GM21423 (cell line): Measurements from ENCODE around the gene CANT1.
"Not testable (repeated sequence)": the region's sequence is repeated elsewhere in the genome, so short reads cannot be mapped to it uniquely, and the experiment has no call there.

Experiments
- ATAC-seq: cut with Tn5 transposase; IDR thresholded peaks from one replicate; pipeline ENCODE4 v1.9.1; 2021; ENCODE audit warnings: mild to moderate bottlenecking, moderate library complexity; ENCODE audit not compliant: unreplicated experiment

Gene CANT1

DNA sequence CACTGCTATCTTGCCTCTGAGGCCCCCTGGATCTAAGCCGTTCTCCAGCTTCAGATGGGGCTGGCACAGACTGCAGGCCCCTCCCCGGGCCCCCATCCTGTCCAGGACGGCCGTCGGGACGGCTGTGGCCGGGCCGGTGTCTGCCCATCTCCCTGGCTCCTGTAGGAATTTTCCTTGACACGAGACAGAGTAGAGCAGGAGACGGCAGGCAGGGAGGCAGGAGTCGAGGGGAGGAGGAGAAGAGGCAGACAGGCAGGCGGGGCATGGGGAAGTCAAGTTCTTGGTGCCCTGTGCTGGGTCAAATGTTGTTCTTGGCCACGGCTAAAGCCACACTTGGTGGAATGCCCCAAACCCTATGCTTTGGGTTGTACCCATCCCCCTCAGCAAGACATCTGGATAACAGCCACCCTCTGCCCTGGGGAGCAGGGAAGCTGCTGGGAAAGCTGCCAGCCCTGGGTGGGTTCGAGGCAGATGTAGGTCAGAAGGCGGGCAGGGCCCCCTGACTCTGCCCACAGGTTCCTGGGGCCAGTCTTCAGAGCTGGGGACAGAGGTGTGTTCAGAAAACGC lies 18.4 kb upstream of the CANT1 start:
- no peak for ATAC-seq

DNA sequence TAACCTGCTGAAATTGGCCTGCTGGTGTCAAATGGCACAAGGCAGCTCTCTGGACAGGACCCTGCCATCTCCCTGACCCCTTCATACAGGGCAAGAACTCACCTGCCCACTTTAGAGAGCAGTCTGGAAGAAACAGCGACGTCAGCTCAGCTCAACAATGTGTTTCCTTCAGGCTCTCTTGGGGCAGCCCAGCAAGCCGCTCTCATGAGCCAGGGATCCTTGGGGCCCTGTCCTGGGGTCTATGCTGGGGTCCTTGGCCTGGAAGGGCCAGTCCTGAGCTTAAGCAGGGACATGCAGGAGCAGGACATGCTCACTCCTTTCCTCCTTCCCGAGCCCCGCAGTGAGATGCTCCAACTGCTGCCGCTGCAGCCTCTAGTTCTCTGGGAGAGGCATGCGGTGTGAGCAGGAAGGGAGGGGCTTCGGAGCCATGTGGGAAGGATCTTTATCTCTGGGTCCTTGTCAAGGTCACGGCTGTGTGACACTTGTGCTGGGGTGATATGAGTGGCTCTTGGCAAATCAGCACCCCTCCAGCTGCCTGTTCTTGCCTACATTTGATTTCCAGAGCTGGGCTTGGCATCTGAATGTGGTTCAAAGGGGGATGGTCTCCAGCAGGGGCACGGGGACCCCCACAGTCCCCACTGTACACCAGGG lies 17.8 kb upstream of the CANT1 start:
- no peak for ATAC-seq

DNA sequence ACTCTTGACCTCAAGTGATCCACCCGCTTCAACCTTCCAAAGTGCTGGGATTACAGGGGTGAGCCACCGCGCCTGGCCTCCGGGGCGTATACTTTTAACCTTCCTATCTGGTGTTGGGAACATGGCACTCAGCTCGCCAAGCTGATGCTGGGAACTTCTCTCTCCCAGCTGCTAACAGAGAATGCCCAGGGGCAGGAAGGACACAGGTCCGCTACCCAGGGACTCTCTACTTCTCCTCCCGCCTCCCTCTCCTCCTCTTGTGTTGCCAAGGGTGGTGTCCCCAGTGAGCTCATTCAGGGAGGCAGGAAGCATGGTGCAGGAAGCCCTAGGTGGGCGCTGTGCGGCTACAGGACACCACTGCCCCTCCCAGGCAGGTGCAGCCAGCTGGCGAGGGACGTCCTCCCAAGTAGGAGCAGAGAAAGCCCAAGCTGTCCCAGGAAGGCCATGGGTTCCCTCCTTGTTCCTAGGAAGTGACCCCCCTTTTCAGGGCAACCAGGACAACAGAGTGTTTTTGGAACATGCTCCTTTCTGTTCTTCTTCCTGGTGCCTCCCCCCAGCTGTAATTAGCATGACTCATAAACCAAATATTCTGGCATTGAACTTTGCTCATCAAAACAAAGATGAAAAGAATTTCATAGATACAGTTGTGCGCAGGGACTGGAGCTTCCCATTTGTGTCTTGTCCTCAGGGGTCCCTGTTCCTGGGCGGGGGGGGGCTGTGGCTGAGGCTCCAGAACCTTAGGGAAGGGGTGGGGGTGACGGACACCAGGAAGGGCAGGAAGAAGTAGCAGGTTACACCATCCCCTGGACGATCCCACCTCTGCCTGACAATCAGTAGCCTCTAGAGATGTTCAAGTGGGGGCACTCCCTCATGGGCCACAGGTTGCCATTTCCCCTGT lies 17.1 kb upstream of the CANT1 start:
- ATAC-seq, result no peak

DNA sequence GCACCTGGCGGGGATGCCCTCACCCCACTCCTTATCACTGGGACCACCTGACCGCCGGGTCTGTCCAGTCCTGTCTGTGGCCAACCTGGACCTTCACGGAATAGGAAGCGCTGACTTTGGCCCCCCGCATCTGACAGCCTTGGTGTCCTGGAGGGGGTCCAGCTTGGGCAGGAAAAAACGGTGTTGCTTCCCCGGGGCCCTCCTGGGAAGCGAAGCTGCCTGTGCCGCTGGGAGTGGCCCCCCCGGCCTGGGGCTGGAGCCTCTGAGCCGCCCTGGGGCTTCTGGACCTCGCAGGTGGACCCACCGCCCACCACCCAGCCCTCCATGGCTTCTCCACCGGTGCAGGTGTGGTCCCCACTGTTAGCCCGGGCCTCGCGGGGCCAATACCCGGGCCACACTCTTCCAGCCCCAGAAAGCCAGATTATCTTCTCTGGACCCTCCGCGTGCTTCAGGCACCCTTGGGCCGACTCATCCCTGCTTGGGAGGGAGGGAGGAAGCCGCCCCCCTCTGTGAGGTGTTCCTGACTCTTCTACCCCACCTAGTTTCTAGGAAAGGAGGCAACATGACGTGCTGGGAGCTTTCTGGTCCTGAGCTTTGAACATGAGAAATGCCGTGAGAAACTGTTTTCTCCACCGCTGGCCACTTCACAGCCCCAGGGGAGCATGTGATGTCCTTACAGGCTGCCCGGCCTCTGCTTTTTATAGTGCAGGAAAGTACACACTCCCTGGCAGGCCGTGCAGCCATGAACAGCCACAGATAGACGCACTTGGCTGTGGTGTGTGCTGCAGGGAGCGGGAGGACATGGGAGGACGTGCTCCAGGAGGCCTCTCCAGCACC lies 15.6 kb upstream of the CANT1 start:
- ATAC-seq, result no peak

DNA sequence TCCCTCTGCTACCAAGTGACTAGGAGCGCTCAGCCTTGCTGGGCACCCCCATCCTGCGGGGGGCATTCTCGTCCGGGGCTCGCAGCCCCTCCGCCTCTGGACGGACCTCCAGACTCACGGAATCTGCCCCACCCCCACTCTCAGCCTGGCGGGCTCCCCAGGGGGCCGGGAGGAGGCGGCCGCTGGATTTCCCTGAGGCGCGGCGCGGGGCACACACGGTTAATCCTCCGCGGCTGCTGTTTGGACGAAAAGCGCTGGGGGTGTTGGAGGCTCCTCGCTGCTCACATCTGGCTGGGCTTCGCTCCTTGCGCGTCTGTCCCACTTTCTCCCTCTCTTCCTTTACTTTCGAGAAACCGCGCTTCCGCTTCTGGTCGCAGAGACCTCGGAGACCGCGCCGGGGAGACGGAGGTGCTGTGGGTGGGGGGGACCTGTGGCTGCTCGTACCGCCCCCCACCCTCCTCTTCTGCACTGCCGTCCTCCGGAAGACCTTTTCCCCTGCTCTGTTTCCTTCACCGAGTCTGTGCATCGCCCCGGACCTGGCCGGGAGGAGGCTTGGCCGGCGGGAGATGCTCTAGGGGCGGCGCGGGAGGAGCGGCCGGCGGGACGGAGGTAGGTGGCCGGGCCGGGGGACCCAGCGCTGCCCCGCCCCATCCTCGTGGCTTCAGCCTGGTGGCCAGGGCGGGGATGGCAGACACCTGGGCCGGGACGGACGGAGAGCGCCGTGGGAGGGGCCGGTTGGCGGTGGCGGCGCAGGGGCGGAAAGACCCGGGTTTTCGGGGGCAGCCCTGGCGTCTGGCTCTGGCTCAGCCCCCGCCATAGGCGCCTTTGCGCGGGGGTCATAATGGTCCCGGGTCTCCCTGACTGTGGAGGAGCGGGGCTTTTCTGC lies 14.6 kb upstream of the CANT1 start, which contains the start of gene C1QTNF1:
C1QTNF1 (plus strand) TSS at position 284 of the 886 bp plus-strand sequence. CDS start 19,800 bp downstream, outside the sequence.
- ATAC-seq, result no peak

DNA sequence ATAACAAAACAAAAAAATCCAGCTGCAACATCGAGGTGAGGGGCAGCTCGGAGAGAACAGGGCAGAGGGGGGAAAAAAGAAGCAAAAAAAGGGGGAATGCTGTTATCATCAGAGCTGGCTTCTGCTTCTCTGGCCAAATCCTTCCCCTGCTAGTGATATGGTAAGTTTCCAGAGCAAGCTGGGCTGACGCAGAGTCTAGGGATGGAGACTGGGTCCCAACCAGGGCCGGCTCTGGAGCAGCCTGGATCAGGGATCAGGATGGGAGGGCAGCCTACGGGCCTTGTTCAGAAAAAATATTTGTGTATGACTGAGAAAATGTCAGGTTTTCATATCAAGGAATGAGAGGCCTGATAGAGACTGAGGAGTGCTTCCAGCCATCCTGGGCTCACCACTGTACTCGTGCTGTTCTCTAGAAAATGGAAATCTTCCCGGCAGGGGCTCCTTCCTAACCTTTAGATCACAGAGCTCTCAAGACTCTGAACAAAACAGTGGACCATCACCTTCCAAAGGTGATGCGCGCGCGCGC lies 13.7 kb upstream of the CANT1 start:
- no peak for ATAC-seq

DNA sequence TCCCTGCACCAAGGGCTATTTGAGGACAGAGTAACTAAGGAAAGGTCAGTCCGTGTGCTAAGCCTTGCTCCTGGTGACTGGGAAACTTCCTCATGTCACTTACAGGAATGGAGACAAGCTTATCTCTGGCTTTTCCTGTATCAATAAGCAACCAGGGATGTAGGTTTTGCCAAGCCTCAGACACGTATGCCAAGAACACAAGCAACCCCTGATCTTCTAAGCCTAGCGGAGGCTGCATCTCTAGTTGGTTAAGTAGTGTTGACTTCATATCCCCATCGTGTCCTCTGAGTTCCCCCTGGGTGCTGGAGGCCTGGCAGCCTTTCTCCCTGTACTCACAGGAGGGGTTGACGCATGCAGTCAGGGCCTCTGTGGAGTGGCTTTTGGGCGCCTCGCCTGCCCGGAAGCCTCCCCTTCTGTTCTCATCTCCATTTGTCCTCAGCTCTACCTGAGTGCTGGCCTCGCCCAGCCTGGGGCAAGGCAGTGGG lies 13.0 kb upstream of the CANT1 start:
- ATAC-seq, result no peak

DNA sequence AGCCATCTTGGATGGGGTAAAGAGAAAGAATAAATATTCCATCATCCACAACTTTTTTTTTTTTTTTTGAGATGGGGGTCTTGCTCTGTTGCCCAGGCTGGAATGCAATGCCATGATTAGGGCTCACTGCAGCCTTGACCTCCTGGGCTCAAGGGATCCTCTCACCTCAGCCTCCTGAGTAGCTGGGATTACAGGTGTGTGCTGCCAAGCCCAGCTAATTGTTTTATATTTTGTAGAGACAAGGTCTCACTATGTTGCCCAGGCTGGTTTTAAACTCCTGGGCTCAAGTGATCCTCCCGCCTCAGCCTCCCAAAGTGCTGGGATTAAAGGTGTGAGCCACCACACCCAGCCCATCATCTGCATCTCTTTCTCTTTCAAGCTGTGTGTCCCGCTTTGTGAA lies 12.4 kb upstream of the CANT1 start:
- ATAC-seq, result not testable (repeated sequence)

DNA sequence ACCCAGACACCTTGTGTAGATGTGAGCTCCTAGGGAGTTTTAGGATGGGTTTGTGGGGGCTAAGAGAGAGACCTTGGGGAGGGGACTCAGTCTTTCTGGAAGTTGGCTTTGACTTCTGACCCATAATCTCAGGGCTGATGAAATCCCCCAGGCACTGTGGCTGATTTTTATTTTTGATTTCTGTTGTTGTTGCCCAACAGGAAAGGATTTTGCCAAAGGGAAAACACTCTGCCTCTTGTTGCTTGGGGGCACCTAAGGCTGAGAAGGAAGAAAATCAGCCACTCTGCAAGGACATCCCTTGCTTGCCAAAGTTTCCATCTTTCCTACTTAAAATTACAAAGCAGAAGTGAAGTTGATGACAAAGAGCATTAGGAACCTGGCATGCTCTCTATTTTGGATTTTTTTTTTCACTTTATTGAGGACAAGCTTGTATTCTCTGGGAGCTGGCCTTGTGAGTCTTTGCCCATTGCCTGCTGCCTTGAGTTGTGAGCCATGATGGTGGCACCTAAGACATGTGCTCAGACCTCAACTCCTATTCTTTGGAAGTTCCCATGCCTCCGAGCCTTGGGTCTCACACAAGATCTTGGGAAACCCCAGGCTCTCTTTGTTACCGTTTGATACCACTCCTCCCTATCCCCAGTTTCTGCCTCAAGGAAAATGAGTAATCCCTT lies 11.2 kb upstream of the CANT1 start:
- ATAC-seq, result no peak

DNA sequence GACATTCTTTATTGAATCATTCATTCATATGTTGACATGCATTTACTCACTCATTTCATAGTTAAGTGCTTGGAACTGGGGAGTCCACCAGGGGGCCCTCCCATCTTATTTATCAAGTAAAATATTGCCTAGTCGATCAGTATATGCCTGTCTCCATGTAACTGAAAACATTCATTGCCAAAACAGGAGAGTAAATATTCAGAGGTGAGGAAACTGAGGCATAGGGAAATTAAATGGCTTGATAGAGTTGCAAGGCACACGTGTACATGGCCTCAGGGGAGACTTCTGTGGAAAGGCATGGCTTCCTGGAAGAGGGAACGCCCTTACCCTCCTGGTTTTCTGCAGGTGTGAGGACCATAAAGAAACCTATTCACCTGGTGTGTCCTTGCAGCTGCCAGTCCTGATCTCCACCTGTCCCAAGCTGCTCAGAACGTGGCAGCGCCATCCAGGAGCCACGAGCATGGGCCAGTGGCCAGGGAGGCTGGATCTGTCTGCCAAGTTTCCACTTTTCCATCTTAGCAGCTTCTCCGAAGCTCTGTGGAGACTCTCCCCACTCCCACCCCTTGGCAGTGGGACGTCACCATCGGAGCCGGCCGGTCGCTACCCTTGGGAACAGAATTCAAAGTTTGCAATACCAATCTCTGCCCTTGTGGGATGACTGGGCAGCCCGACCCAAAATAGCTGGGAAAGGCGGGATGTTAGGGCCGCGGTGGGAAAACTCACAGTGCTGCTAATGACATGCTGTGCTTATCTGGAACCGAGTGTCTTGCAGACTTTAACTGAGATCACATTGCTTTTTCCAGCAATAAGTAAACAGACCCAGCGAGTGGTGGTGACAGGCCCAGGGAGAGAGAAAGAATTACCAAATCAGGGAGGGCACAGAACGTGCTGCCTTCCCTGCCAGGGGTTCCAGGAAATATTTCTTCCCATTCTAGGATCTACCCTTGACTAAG lies 10.3 kb upstream of the CANT1 start:
- ATAC-seq, result no peak

DNA sequence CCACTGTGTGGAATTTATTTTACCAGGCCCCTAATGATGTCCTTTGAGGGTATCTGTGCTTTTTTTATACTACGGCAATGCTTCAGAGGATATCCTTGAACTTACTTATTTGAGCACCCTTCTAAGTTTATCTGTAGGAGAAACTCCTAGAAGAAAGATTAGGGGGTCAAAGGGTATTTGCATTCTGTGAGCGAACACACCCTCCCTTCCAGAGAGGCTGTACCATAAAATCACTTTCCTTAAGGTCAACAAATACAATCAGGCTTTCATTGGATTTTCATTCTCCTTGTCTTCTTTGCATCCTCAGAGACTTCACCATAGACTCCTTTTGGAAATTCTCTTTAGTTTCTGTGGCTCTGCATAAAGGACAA lies 9.7 kb upstream of the CANT1 start:
- no peak for ATAC-seq

DNA sequence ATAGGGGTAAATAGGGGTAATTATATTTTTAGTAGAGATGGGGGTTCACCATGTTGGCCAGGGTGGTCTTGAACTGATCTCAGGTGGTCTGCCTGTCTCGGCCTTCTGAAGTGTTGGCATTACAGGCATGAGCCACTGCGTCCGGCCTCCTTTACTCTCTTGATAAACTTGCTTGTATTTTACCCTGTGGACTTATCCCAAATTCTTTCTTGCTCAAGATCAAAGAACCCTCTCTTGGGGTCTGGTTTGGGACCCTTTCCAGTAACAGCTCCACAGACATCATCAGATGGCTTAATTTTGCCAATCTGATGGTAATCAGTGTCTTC lies 8.8 kb upstream of the CANT1 start:
- ATAC-seq, result no peak

DNA sequence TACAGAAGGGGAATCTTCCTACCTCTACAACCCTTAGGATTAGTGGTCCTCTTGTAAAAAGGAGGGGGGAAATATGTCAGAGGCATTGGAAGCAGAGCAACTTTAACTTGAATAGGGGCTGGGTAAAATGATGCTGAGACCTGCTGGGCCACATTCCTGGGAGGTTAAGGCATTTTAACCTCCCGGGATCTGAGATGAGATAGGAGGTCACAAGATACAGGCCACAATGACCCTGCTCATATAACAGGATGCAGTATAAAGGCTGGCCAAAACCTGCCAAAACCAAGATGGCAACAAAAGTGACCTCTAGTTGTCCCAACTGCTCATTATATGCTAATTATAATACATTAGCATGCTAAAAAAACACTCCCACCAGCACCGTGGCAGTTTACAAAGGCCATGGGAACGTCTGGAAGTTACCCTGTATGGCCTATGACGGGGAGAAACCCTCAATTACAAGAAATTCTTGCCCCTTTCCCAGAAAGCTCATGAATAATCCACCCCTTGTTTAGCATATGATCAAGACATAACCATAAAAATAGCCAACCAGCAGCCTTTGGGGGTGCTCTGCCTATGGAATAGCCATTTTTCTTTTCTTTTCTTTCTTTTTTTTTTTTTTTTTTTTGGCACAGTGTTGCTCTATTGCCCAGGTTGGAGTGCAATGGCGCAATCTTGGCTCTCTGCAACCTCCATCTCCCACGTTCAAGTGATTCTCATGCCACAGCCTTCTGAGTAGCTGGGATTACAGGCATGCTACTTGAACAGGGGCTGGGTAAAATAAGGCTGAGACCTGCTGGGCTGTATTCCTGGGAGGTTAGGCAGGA lies 8.2 kb upstream of the CANT1 start:
- no peak for ATAC-seq

DNA sequence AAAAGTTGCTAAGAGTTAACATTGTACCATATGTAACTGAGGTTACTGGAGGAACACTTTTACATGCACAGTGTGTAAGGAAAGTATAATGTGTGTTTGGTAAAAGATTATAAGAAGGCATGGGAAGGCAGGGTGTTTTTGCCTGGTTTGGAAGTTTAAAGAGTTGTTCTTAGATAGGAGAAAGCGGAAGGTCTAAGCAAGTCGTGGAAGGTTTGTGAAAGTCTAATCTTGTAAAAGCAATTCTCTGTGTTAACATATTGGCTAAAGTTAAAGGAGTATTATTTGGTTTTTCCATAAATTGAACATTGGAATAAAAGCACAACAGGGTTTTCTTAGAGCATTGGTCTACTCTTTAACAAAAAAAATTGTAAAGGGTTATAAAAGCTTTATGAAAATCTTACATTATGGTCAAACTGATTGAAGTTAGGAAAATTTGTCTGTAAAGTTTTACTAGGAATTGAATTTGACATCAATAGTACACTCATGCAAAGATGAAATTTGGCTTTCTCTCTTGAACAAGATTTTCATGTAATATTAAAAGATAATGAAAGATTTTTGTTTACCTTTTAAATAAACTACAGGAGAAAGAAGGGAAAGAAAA lies 4.7 kb upstream of the CANT1 start:
- no peak for ATAC-seq

DNA sequence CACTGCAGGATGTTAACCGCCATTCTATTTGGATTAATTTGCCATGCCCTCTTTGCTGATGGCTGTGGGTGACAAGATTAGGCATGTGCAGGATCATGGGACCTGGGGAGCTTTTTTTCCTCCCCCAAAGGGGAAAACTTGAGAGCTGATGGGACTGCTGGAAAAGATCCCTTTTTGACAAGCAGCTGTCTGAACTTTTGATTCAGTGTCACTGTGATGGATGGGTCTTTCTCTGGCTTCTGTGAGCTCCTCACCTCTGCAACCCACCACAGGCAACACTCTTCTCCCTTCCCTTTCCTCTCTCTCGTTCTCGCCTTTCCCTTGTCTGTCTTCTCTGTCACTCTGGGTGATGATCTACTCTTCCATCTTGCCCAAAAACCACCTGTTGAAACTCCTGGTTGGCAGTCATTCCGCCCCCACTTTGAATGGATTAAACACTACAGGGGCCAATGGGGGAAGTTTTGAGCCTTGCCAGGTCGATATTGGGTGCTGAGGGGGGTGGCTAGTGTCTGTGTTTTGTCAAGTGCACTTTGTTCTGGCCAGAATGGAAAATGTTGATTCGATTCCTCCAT lies 3.1 kb upstream of the CANT1 start:
- ATAC-seq, result no peak

DNA sequence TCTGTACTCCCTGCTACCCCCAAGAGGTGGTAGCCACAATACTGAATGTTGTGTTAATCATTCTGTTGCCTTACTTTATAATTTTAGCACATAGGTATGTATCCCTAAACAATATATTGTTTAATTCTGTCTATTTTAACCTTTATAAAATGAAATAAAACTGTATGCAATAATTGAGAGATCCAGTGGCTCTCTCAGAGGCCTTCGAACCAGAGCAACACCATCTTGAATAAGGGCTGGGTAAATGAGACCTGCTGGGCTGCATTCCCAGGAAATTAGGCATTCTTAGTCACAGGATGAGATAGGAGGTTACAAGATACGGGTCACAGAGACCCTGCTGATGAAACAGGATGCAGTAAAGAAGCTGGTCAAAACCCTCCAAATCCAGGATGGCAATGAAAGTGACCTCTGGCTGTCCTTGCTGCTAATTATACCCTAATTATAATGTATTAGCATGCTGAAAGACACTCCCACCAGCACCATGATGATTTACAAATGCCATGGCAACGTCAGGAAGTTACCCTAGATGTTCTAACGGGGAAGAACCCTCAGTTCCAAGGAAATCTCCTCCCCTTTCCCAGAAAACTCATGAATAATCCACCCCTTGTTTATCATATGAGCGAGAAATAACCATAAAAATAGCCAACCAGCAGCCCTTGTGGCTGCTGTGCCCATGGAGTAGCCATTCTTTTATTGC lies 2.0 kb upstream of the CANT1 start:
- ATAC-seq, result no peak
